H1 (cell line): ENCODE measurements around the gene CYP46A1.

Source experiments
- CTCF ChIP-seq, 3 experiments: IDR thresholded peaks; 1 replicate in 2 of 3; 2 replicates in 1 of 3; pipeline versions ENCODE4 v1.5.1 to v1.6.1; 2011; ENCODE audit warnings: low read length in 3 of 3, mild to moderate bottlenecking in 3 of 3, inconsistent platforms in 2 of 3, low read depth in 1 of 3, moderate library complexity in 1 of 3; ENCODE audit not compliant: insufficient read depth in 1 of 3; ENCODE audit errors: control extremely low read depth in 1 of 3
- EGR1 ChIP-seq: IDR thresholded peaks from 2 replicates; pipeline ENCODE4 v1.6.1; 2011; ENCODE audit warnings: low read depth, low read length, borderline replicate concordance
- EZH2 ChIP-seq: fragments of 200-600 bp; sonication (generic); IDR thresholded peaks from 2 replicates; pipeline ENCODE4 v1.7.1; 2012; ENCODE audit warnings: low read depth, mild to moderate bottlenecking, moderate library complexity, low read length, inconsistent platforms; ENCODE audit not compliant: severe bottlenecking
- MAFK ChIP-seq: IDR thresholded peaks from 2 replicates; pipeline ENCODE4 v1.6.1; 2012; ENCODE audit warnings: low read depth, mild to moderate bottlenecking, improper control_type of control experiment, low read length
- POLR2A ChIP-seq, 2 experiments: IDR thresholded peaks; 1 replicate in 1 of 2; 2 replicates in 1 of 2; pipeline ENCODE4 v1.6.1; 2011; ENCODE audit warnings: low read depth in 2 of 2, low read length in 2 of 2, mild to moderate bottlenecking in 2 of 2; ENCODE audit errors: control extremely low read depth in 1 of 2
- RFX5 ChIP-seq: IDR thresholded peaks from 2 replicates; pipeline ENCODE4 v1.6.1; 2011; ENCODE audit warnings: low read depth, low read length, improper control_type of control experiment, borderline replicate concordance
- YY1 ChIP-seq: IDR thresholded peaks from 2 replicates; pipeline ENCODE4 v1.6.1; 2011; ENCODE audit warnings: low read depth, mild to moderate bottlenecking, low read length

GRCh38 chr14:99727096-99727870 lies 43.2 kb downstream of the CYP46A1 start:
- no peak for TF ChIP-seq POLR2A (IDR thresholded peaks at IDR 0.05; ENCODE audit: control extremely low read depth in 1 of 2, low read depth in 2 of 2, low read length in 2 of 2)
- TF ChIP-seq CTCF (IDR thresholded peaks at IDR 0.05; ENCODE audit: control extremely low read depth in 1 of 3, insufficient read depth in 1 of 3, low read depth in 1 of 3, low read length in 3 of 3), result no peak
- TF ChIP-seq RFX5, result no peak
- TF ChIP-seq EGR1, result no peak
- TF ChIP-seq MAFK, result no peak
- TF ChIP-seq YY1, result no peak
- no peak for TF ChIP-seq EZH2
